SH-SY5Y (cell line): ENCODE results near the gene PDZRN4.
A peak's percentile ranks its signal among the peaks of the same experiment; 100 is the strongest.

ENCODE experiments used
- GATA2 ChIP-seq: IDR thresholded peaks from 2 replicates; pipeline ENCODE4 v1.6.1; 2011; ENCODE audit warnings: mild to moderate bottlenecking, low read depth, low read length
- GATA3 ChIP-seq: IDR thresholded peaks from 2 replicates; pipeline ENCODE4 v1.6.1; 2011; ENCODE audit warnings: low read depth, mild to moderate bottlenecking, low read length, moderate library complexity

PDZRN4 gene

GRCh38 chr12:41202051-41202450 lies 13.9 kb downstream of the PDZRN4 start:
- TF ChIP-seq GATA3: no peak
- no peak for TF ChIP-seq GATA2

GRCh38 chr12:41205070-41205709 lies 17.1 kb downstream of the PDZRN4 start:
- TF ChIP-seq GATA2 (no peak), GATA3 (no peak)

- TF ChIP-seq GATA3: no peak
- TF ChIP-seq GATA2: no peak
Measured at GRCh38 chr12:41206298-41206697, 18.2 kb downstream of the PDZRN4 start.

- TF ChIP-seq GATA3: peak; percentile 40; the same call in 1 of the 2 replicates
- peak; percentile 9; the same call in 1 of the 2 replicates for TF ChIP-seq GATA2
Measured at GRCh38 chr12:41211448-41211847, 23.3 kb downstream of the PDZRN4 start.

- no peak for TF ChIP-seq GATA2
- TF ChIP-seq GATA3: no peak
Measured at GRCh38 chr12:41212625-41213024, 24.5 kb downstream of the PDZRN4 start.

GRCh38 chr12:41213107-41213506 lies 25.0 kb downstream of the PDZRN4 start:
- TF ChIP-seq GATA2: no peak
- no peak for TF ChIP-seq GATA3

GRCh38 chr12:41213648-41214047 lies 25.5 kb downstream of the PDZRN4 start:
- TF ChIP-seq GATA2 (no peak), GATA3 (no peak)

GRCh38 chr12:41217727-41218126 lies 29.6 kb downstream of the PDZRN4 start:
- no peak for TF ChIP-seq GATA3
- TF ChIP-seq GATA2: no peak

- TF ChIP-seq GATA3: no peak
- TF ChIP-seq GATA2: no peak
Measured at GRCh38 chr12:41220931-41221330, 32.8 kb downstream of the PDZRN4 start.

GRCh38 chr12:41221491-41221890 lies 33.4 kb downstream of the PDZRN4 start:
- TF ChIP-seq GATA2 (no peak), GATA3 (no peak)

- TF ChIP-seq GATA2 (no peak), GATA3 (no peak)
Measured at GRCh38 chr12:41223600-41223999, 35.5 kb downstream of the PDZRN4 start.

- TF ChIP-seq GATA3 (no peak), GATA2 (no peak)
Measured at GRCh38 chr12:41224066-41224465, 35.9 kb downstream of the PDZRN4 start.

- TF ChIP-seq GATA3: no peak
- no peak for TF ChIP-seq GATA2
Measured at GRCh38 chr12:41225179-41225578, 37.1 kb downstream of the PDZRN4 start.

GRCh38 chr12:41228066-41228820 lies 40.1 kb downstream of the PDZRN4 start:
- TF ChIP-seq GATA3 (no peak), GATA2 (no peak)

- TF ChIP-seq GATA2 (no peak), GATA3 (no peak)
Measured at GRCh38 chr12:41230756-41231155, 42.6 kb downstream of the PDZRN4 start.
